GM12864 (cell line): ENCODE measurements around the gene ATP13A4.

Experiments used
- DNase-seq: peaks from one replicate; pipeline ENCODE4 v3.0.0-alpha.2; 2011; ENCODE audit warnings: low read depth
- H3K4me3 ChIP-seq: 2 replicates; pipeline ENCODE4 v1.5.1; 2011; ENCODE audit warnings: mild to moderate bottlenecking, low read depth, low read length, control low read depth
- CTCF ChIP-seq: IDR thresholded peaks from 2 replicates; pipeline ENCODE4 v1.5.1; 2011; ENCODE audit warnings: low read depth, mild to moderate bottlenecking, moderate library complexity, low read length, control low read depth, inconsistent platforms; ENCODE audit errors: missing control alignments

The ATP13A4 gene

GRCh38 chr3:193416629-193417028 lies 138.1 kb downstream of the ATP13A4 start:
- DNase-seq = no peak
- no peak overlapping the region for H3K4me3 ChIP-seq
- TF ChIP-seq CTCF = no peak

GRCh38 chr3:193407688-193408087 lies 147.0 kb downstream of the ATP13A4 start:
- H3K4me3 ChIP-seq = no peak overlapping the region
- TF ChIP-seq CTCF = no peak
- no peak for DNase-seq

- no peak overlapping the region for H3K4me3 ChIP-seq
- DNase-seq = no peak
- TF ChIP-seq CTCF = no peak
Measured at GRCh38 chr3:193407112-193407511, 147.6 kb downstream of the ATP13A4 start.

GRCh38 chr3:193403307-193403706 lies 151.4 kb downstream of the ATP13A4 start:
- no peak overlapping the region for H3K4me3 ChIP-seq
- no peak for TF ChIP-seq CTCF
- no peak for DNase-seq

GRCh38 chr3:193400304-193400703 lies 154.4 kb downstream of the ATP13A4 start:
- no peak for DNase-seq
- no peak overlapping the region for H3K4me3 ChIP-seq
- no peak for TF ChIP-seq CTCF

- H3K4me3 ChIP-seq = no peak overlapping the region
- no peak for TF ChIP-seq CTCF
- DNase-seq = no peak
Measured at GRCh38 chr3:193396451-193397244, 158.0 kb downstream of the ATP13A4 start.

GRCh38 chr3:193391902-193392301 lies 162.8 kb downstream of the ATP13A4 start:
- TF ChIP-seq CTCF = no peak
- no peak overlapping the region for H3K4me3 ChIP-seq
- no peak for DNase-seq
